Adrenal gland (tissue), 12 donors: Measurements from ENCODE around the gene ANAPC2. TPM values are rescaled to one million over a fixed set of nuclear protein-coding genes. Genes with fewer than 3 reads are reported as not detected.

ENCODE experiments used
- DNase-seq, 7 donors: peaks; one replicate each; pipeline ENCODE4 v3.0.0-alpha.2; 2019 to 2020
- H3K27ac ChIP-seq, 5 donors: fragments of 200-600 bp; sonication (generic) in 4 of 5; 1 replicate in 3 of 5; 2 replicates in 2 of 5; pipeline versions ENCODE4 v1.5.1 to v1.8.0; 2016 to 2020; ENCODE audit warnings: mild to moderate bottlenecking in 1 of 5
- H3K27me3 ChIP-seq: fragments of 200-600 bp; 2 replicates; pipeline ENCODE4 v1.8.0; 2021
- H3K36me3 ChIP-seq, 2 donors: fragments of 200-600 bp; replicated peaks in 1 of 2; 1 replicate in 1 of 2; 2 replicates in 1 of 2; pipeline versions ENCODE4 v1.5.1 to v1.8.0; 2018 to 2022
- H3K4me1 ChIP-seq, 2 donors: fragments of 200-600 bp; replicated peaks in 1 of 2; 1 replicate in 1 of 2; 2 replicates in 1 of 2; pipeline versions ENCODE4 v1.5.1 to v1.8.0; 2018 to 2021
- H3K4me3 ChIP-seq, 4 donors: fragments of 200-600 bp; sonication (generic) in 3 of 4; one replicate each; pipeline ENCODE4 v1.5.1; 2016 to 2018
- H3K9me3 ChIP-seq, 3 donors: fragments of 200-600 bp; sonication (generic) in 1 of 3; replicated peaks in 1 of 3; 1 replicate in 2 of 3; 2 replicates in 1 of 3; pipeline versions ENCODE4 v1.5.1 to v1.8.0; 2016 to 2021
- POLR2A ChIP-seq, 2 donors: fragments of 450-650 bp; IDR thresholded peaks; one replicate each; pipeline ENCODE4 v1.6.1; 2017; ENCODE audit warnings: antibody characterized with exemption in 2 of 2, mild to moderate bottlenecking in 2 of 2, moderate library complexity in 1 of 2
- WGBS, 4 donors: extraction: QIAGEN DNeasy Blood & Tissue Kit in 2 of 4; methylation state at CpG; one replicate each; pipeline versions ENCODE4 v1.1.5 to v1.1.7; 2013 to 2017; 5-methylcytosine and 5-hydroxymethylcytosine counted together
- intact Hi-C, 2 donors: fragments of 100-400 bp; cut with DNase I; formaldehyde crosslinking; loops; one replicate each; pipeline versions ENCODE4 v1.14.1 to v1.15.0; 2022 to 2023
- polyA plus RNA-seq, 3 donors: library from polyadenylated mRNA; stranded (reverse); fragments of 200-250 nt in 2 of 3; fragments of 350-450 nt in 1 of 3; fragmentation: Illumina TruSeq in 1 of 3; extraction: RNeasy Lipid Tissue Mini Kit (QIAGEN cat#74804) in 1 of 3; gene quantifications; one replicate each; pipeline ENCODE4 v1.2.3, GENCODE V29; 2013 to 2014
- total RNA-seq, 9 donors: library from RNA; depleted of rRNA in 4 of 9; stranded (reverse); fragments of >200 nt in 4 of 9; fragments of 120-200 nt in 1 of 9; fragmentation: NEBNext Ultra II Directional in 1 of 9; extraction: Animal tissue kit (Norgen Biotek cat#: 25700) in 1 of 9; gene quantifications; one replicate each; pipeline versions ENCODE4 v1.1.0 to v1.2.4, GENCODE V29; 2013 to 2023
- TF ChIP-seq, protein P1 (sequence below), 6 experiments: fragments of 450-650 bp in 4 of 6; fragments of 200-600 bp in 2 of 6; sonication (generic) in 1 of 6; IDR thresholded peaks; 1 replicate in 5 of 6; 2 replicates in 1 of 6; pipeline versions ENCODE4 v1.5.1 to v1.8.0; 2016 to 2021; ENCODE audit warnings: antibody characterized with exemption in 6 of 6, mild to moderate bottlenecking in 2 of 6, moderate library complexity in 1 of 6
- donor health status: healthy with polysubstance abuse.
- donor health status: Bipolar disorder and iron deficiency.
- donor health status: DM: yes; HTN: yes; CAD: no.
- donor health status: DM: no; HTN: no; CAD: no.
- donor health status: DM: no; HTN: no; CAD: no.
- donor health status: DM: yes; HTN: yes; CAD: no.

The ANAPC2 gene
- total and polyA plus RNA-seq, 12 donors = 7.1 to 162 (median 32.0) TPM

DNA sequence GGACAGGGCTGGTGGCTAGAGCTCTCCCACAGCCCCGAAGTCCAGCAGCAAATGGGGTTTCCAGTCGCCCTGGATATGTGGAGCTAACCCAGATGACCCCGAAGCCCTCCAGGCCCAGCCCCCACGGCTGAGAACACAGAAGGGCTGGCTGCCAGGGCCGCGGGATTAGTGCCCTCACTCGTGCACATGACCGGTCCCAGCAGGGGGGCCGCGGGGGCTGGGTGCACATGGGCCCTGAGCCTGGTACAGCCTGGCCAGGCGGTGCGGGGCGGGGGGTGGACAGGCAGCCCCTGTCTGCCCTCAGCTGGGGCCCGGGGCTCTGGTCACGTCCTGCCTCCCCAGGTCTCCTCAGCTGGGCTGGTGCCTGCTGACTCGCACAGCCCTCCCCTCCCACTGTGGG, 6.0 kb upstream of the ANAPC2 start:
- Histone ChIP-seq H3K27me3 (no peaks in the 10 kb centered on the region), H3K27ac (no peak overlapping the region), H3K36me3 (peaks cover 0 to 24% of the 10 kb centered on the region in 2 donors), H3K4me1 (peaks cover 8 to 31% of the 10 kb centered on the region in 2 donors), H3K9me3 (no peaks in the 10 kb centered on the region), H3K4me3 (no peak overlapping the region)
- intact Hi-C loops = no loop called here
- peak in 2 of 7 donors; percentile 21 to 68 for DNase-seq
- no peak for TF ChIP-seq POLR2A (IDR thresholded peaks at IDR 0.05)
- TF ChIP-seq, protein P1, sequence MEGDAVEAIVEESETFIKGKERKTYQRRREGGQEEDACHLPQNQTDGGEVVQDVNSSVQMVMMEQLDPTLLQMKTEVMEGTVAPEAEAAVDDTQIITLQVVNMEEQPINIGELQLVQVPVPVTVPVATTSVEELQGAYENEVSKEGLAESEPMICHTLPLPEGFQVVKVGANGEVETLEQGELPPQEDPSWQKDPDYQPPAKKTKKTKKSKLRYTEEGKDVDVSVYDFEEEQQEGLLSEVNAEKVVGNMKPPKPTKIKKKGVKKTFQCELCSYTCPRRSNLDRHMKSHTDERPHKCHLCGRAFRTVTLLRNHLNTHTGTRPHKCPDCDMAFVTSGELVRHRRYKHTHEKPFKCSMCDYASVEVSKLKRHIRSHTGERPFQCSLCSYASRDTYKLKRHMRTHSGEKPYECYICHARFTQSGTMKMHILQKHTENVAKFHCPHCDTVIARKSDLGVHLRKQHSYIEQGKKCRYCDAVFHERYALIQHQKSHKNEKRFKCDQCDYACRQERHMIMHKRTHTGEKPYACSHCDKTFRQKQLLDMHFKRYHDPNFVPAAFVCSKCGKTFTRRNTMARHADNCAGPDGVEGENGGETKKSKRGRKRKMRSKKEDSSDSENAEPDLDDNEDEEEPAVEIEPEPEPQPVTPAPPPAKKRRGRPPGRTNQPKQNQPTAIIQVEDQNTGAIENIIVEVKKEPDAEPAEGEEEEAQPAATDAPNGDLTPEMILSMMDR (IDR thresholded peaks at IDR 0.05) = no peak
- WGBS, 4 donors = 45 to 63% (median 58%) methylated on average over 2 to 16 of the region's 16 CpGs

DNA sequence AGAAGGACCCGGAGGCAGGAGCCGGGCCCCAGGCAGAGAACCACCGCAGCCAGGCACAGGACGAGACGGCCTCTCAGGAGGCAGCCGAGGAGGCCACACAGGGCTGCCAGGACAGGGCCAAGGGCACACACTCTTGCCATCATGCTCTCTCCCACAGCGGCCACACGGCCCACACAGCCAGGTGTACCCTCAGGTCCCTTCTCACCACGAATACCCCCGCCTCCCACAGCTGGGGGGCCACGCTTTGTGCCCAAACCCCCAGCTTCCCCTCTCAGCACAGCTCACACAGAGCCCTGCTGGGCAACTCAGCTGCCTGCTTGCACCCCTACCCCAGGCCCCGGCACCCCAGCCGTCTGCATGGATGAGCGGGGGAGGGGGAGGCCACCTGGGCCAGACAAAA, 5.4 kb upstream of the ANAPC2 start:
- 78 to 90% (median 80%) methylated on average over 9 to 14 of the region's 14 CpGs; no CpG with 5 or more reads in 1 of the 4 donors for WGBS, 4 donors
- intact Hi-C loops = no loop called here
- H3K36me3 ChIP-seq = peaks cover 0 to 24% of the 10 kb centered on the region in 2 donors
- peaks cover 11 to 29% of the 10 kb centered on the region in 2 donors for H3K4me1 ChIP-seq
- no peak for DNase-seq
- TF ChIP-seq POLR2A (IDR thresholded peaks at IDR 0.05) = no peak
- TF ChIP-seq, protein P1 (IDR thresholded peaks at IDR 0.05) = no peak
- no peak overlapping the region for H3K27ac ChIP-seq
- H3K4me3 ChIP-seq = no peak overlapping the region
- H3K27me3 ChIP-seq = no peaks in the 10 kb centered on the region
- H3K9me3 ChIP-seq = no peaks in the 10 kb centered on the region

DNA sequence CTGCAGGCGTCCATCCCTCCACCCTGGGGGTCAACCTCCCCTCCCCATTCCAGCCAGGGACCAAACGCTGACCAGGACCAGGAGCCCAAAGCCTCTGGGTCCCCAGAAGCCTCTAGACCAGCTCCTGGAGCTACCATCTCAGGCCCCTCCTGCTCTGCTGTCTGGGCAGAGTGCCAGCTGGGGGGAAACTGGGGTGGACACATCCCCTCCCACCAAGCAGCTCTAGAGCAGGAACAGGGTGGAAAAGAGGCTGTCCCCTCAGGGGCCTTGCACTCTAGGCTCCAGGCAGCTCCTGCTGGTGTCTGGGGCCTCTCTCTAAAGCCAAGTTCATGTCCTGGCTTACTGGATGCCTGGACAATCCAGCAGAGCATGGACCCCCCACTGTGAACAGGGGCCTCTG, 4.5 kb upstream of the ANAPC2 start:
- intact Hi-C loops = no loop called here
- DNase-seq = no peak
- TF ChIP-seq POLR2A (IDR thresholded peaks at IDR 0.05) = no peak
- TF ChIP-seq, protein P1 (IDR thresholded peaks at IDR 0.05) = no peak
- Histone ChIP-seq H3K4me1 (peaks cover 11 to 20% of the 10 kb centered on the region in 2 donors), H3K27me3 (no peaks in the 10 kb centered on the region), H3K36me3 (peaks cover 0 to 24% of the 10 kb centered on the region in 2 donors), H3K27ac (no peak overlapping the region), H3K4me3 (no peak overlapping the region), H3K9me3 (no peaks in the 10 kb centered on the region)
- WGBS, 4 donors = 84% methylated on average over 2 of the region's 2 CpGs; no CpG with 5 or more reads in 2 of the 4 donors

DNA sequence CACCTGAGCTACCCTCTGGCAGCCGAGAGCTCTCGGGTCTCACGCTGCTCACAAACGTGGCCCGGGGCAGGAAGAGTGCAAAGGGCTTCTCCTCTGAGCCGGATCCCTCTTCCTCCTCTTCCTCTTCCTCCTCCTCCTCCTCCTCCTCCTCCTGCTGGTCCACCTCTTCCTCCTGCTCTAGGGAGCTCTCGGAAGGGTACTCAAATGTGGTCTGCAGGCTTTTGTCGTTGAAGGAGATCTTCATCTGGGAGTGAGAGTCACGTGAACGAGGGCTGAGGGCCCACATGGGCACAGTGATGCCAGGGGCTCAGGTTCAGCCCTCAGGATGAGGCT, 4.1 kb upstream of the ANAPC2 start:
- intact Hi-C loops = no loop called here
- no peak overlapping the region for H3K4me3 ChIP-seq
- H3K4me1 ChIP-seq = peaks cover 14 to 20% of the 10 kb centered on the region in 2 donors
- no peak for TF ChIP-seq POLR2A (IDR thresholded peaks at IDR 0.05)
- TF ChIP-seq, protein P1 (IDR thresholded peaks at IDR 0.05) = no peak
- 86 to 90% (median 86%) methylated on average over 10 of the region's 10 CpGs for WGBS, 4 donors
- H3K9me3 ChIP-seq = no peaks in the 10 kb centered on the region
- no peak overlapping the region for H3K27ac ChIP-seq
- no peaks in the 10 kb centered on the region for H3K27me3 ChIP-seq
- DNase-seq = no peak
- H3K36me3 ChIP-seq = peaks cover 0 to 24% of the 10 kb centered on the region in 2 donors
